CD4-positive, alpha-beta T cell treated with Interferon alpha-2 for 1 hour (primary cell): ENCODE results near the gene SIGMAR1.

Experiments used
- DNase-seq, 2 donors: peaks; one replicate each; pipeline ENCODE4 v3.0.0-alpha.2; 2020 to 2022

Gene SIGMAR1

DNA sequence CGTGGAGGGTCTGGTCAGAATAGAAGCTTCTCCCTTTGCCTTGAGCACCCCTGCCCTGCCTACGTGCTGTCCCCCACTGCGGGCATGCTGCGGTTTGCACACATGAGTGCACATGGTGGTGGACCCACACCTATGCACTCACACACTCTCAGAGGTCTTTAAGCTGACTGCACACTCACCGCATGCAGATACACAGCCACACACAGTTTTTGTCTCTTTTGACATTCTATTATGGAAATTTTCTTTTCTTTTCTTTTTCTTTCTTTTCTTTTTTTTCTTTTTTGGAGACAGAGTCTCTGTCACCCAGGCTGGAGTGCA is 8.1 kb downstream of the SIGMAR1 start:
- DNase-seq: no peak

GRCh38 chr9:34628656-34629490 is 8.7 kb downstream of the SIGMAR1 start, which contains the start of gene ARID3C:
TSS of gene ARID3C (minus strand) at chr9:34629066. CDS start at chr9:34628014, 1,052 bp downstream.
- peak in 1 of 2 donors; percentile 55 for DNase-seq

GRCh38 chr9:34627716-34628655 is 9.6 kb downstream of the SIGMAR1 start:
- DNase-seq: no peak

DNA sequence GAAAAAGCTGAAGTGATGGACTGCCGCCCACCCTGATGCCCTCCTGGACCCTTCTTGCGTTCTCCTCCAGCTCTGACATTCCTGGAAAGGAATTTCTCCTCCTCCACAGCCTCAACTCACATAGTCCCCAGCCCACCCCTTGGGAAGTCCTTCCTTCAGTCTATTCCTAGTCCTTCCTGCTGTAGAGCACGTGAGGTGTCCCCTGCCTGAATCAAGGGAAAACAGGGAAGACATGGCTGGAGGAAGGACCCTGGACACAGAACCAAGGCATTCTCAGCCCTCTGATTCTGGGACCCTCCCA is 12.5 kb downstream of the SIGMAR1 start:
- DNase-seq: no peak

DNA sequence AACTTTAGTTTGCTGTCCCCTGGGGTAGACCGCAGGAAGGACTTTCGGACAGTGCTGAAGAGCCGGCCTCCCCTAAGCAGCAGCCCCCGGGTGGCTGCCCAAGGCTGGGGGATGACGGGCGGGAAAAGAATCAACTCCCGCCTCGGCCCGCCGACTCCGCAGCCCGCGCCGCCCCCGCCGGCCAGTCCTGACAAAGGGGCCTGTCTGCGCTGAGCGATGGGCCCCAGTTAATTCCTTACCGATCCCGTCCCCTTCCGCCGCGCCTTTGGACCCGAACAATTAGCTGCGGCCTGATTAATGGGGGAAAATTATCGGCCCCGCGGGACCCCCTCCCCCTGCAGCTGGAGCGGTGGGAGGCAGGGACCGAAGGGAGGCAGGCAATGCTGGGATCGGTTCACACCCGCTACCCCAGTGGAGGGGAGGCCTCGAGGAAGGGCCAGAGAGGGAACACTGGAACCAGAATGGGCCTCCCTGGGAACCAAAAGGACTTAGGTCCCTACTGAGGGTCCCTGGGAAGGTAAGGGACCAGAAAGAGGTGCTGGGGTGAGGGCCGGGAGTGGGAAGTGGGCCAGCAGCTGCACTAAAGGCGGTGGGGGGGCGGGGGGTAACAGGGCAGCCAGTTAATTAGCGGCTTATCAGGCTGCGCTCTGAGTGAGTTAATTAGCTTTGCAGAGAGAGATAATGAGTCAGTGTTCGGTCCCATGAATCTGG is 13.0 kb downstream of the SIGMAR1 start:
- no peak for DNase-seq

DNA sequence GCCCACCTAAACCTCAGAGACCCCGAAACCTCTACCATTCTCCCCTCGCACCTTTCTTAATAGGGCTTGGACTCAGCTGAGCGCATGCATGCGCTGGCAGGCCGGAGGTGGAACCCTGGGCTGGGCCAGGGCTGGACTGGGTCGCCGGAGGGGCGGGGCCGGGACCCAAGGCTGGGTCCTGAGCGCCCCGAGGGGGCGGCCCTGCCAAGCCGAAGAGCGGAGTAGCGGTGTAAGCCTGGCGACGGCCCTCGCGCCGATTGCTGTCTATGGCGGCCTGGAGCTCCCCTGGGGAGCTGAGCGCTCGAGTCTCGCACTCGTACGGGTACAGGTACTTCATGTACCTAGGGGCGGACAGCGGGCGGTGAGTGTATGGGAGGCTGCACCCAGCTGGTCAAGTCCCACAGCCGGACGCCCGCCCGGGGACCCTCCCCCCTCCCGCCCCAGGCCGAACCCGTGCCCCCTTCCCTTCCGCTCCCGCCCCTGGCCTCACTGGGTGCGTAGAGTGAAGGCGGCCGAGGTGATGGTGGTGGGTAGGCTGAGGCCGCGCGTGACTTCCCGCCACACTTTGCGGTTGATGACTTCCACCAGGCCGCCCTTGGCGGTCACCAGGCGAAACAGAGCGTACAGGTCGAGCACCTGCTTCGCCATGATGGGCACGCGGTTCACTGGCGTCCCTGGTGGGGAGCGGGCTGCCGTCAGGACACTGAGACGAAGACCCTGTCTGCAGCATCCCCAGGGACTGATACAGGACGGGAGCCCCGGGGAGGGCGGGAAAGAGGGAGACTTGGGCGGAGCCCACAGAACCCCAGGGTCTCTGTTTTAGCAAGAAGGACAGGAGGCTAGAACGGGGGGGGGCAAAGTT is 14.0 kb downstream of the SIGMAR1 start:
- peak; percentile 18 to 29 for DNase-seq

DNA sequence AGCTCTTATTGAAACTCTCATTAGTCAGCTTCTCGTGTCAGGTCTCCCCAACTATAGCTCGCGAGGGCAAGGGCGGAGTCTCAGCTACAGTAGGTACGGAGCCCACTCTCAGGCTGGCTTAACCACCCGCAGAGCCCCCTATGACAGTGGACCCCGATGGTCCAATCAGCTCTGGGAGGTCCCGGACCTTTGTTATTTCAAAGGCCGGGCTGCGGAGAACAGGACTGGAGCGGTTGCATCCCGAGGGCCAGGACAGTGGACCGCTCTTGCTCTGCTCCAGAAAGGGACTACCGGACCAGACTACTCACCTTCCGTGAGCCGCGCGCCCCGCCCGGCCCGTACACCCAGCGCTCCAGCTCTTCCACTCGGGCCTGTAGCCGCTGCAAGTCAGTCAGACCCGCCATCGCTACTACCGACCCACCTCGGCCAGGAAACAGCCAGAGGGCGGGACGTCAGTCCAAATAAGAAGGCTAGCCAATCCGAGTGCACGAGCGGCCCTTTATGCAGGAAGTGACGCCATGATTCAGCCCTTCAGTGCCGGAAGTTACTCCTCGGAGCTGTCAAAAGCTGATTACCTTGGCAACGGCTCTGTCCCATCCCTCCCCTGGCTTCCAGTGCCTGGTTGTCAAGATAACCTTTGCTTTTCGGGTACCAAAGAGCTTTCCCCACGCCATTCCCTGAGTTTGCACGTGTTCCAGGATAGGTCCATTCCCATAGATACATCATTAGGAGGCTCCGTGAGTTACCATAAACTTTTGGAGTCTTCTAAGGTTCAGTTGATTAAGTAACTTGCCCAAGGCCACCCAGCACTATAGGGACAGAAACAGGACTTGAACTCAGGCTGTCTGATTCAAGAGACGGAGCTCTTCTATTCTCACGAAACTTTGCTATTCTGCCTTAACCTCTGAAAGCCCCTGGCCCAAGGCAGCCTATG is 17.3 kb downstream of the SIGMAR1 start, which contains the start of gene DCTN3:
DCTN3 (minus strand) TSS at position 435 of the 934 bp plus-strand sequence; CDS start at position 404, 31 bp downstream.
- peak; percentile 95 for DNase-seq

- DNase-seq: no peak
Observed at GRCh38 chr9:34615132-34615531, 22.5 kb downstream of the SIGMAR1 start.

- DNase-seq: peak; percentile 71 to 78
Observed at GRCh38 chr9:34612788-34613390, 24.7 kb downstream of the SIGMAR1 start.

- DNase-seq: peak; percentile 81 to 88
Observed at GRCh38 chr9:34611811-34612787, 25.5 kb downstream of the SIGMAR1 start, which contains the start of gene RPP25L. TSS of gene RPP25L (minus strand) at chr9:34612097. CDS start at chr9:34611296, 801 bp downstream.

DNA sequence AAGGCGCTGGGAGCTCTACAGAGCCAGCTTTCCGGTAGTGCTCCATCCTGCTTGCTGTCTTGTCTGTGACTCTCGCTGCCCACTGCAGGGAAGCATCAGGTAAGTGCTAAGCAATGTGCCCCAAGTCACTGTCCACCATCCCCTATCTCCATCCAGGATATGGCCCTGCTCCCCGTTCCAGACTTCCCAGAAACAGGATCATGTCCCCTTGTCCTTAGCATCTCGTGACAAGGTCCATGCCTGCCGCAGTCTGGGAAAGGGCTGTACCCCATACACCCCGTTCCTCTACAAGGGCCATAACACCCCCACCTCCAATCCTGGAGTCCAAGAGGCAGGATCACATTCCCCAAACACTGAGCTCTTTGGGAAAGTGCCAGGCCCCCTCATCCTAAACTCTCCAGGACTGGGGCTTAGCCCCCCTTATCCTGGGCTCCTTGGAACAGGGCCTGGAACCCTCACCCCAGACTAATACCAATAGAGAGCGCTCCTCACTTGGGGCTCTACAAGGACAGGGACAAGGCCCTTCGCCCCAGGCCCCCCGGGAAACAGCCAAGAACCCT is 26.3 kb downstream of the SIGMAR1 start:
- no peak for DNase-seq

DNA sequence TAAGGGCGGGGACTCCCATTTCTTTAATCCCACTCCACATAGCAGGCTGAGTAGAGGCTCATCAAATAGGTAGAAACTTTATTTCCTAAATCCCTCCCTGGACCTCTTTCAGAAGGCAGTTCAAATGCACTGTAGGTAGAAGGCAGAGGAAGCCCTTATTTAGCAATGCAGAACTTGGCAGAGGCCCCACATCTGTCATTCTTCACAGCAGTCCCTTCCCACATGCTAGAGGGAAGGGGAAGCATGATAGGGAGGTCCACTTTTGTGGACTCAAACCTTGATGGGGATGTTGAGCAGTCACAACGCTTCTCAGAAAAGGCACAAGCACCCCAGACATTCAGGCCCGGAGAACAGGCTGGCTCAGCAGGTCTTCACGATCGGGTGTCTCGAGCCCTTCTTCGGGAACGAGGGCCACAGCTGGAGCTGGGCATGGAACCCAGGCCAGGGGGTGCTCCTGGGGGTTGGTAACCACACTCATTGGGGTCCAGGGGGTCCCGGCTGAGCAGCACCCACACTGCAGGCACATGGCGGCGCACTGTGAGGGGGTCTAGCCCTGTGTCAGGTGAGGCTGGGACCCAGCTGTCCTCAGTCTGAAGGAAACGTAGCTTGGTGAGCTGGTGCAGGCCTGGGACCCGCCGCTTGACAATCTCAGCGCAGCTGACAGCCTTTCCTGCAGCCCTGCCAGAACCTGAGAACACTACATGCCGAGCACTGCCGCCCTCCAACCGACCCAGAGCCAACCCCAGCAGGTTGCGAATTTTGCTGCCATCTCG is 27.0 kb downstream of the SIGMAR1 start:
- no peak for DNase-seq

- DNase-seq: no peak
Observed at GRCh38 chr9:34607331-34607730, 30.3 kb downstream of the SIGMAR1 start.

DNA sequence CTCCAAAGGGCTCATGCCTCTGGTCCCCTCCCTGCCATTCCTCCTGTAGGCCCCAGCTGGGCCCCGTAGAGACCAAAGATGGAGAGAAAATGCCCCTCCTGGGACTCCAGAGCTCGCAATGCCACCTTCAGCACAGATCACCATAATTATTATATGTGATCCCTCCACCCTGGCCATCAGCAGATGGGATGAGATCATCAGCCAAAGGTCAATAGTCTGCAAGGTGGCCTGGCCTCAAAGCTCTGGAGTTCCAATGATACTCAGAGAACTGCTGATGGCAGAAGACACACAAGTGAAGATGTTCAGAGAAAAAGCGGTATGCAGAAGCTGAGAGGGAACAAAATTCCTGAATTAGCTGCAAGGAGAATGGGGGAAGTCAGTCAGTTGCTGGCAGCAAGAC is 30.7 kb downstream of the SIGMAR1 start:
- DNase-seq: no peak

DNA sequence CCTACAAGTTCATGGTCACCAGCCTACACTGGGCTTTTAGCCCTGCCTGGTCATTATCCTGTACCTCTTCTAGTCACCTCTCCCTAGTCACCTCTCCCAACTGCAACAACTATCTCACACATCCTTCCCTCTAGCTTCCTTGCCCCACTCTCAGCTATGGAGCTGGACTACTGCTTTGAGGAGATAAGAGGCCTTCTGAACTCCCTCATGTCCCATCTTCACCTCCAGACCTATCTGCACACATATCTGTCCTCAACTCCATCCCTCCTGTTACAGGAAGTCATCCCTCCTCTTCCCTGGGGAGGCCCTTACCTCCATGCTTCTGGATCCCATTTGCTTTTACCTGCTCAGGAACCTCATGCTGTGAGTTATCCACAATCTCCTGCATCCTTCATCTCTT is 31.4 kb downstream of the SIGMAR1 start:
- no peak for DNase-seq

- peak; percentile 77 to 85 for DNase-seq
Observed at GRCh38 chr9:34603610-34604231, 33.9 kb downstream of the SIGMAR1 start.

GRCh38 chr9:34601937-34602573 is 35.5 kb downstream of the SIGMAR1 start:
- DNase-seq: no peak
